Gastroesophageal sphincter (tissue), 4 donors: Measurements from ENCODE around the gene STARD8. TPM values are rescaled to one million over a fixed set of nuclear protein-coding genes. Genes with fewer than 3 reads are reported as not detected.

Experiments used
- ATAC-seq: fragments of 150-250 bp; one replicate; pipeline ENCODE4 v1.9.1; 2016; ENCODE audit warnings: mild to moderate bottlenecking, moderate library complexity
- H3K27ac ChIP-seq, 4 donors: fragments of 200-600 bp; sonication (generic) in 3 of 4; 1 replicate in 3 of 4; 2 replicates in 1 of 4; pipeline ENCODE4 v1.5.1; 2016 to 2019
- H3K27me3 ChIP-seq: fragments of 200-600 bp; sonication (generic); one replicate; pipeline ENCODE4 v1.5.1; 2019
- H3K36me3 ChIP-seq, 2 donors: fragments of 200-600 bp; sonication (generic); one replicate each; pipeline ENCODE4 v1.5.1; 2019; ENCODE audit warnings: control low read depth in 1 of 2
- H3K4me1 ChIP-seq, 3 donors: fragments of 200-600 bp; sonication (generic); 1 replicate in 2 of 3; 2 replicates in 1 of 3; pipeline ENCODE4 v1.5.1; 2016 to 2019; ENCODE audit warnings: control low read depth in 2 of 3
- H3K4me3 ChIP-seq, 2 donors: fragments of 200-600 bp; sonication (generic); one replicate each; pipeline ENCODE4 v1.5.1; 2019; ENCODE audit warnings: mild to moderate bottlenecking in 1 of 2, moderate library complexity in 1 of 2
- H3K9me3 ChIP-seq, 3 donors: fragments of 200-600 bp; sonication (generic); one replicate each; pipeline ENCODE4 v1.5.1; 2017 to 2019; ENCODE audit warnings: control low read depth in 2 of 3
- EP300 ChIP-seq: sonication (generic); formaldehyde crosslinking; IDR thresholded peaks from one replicate; pipeline ENCODE4 v1.6.1; 2017; ENCODE audit warnings: antibody characterized with exemption, mild to moderate bottlenecking
- POLR2A ChIP-seq, 2 donors: fragments of 450-650 bp; IDR thresholded peaks; one replicate each; pipeline ENCODE4 v1.6.1; 2017; ENCODE audit warnings: antibody characterized with exemption in 2 of 2, mild to moderate bottlenecking in 2 of 2, moderate library complexity in 1 of 2
- POLR2AphosphoS5 ChIP-seq: sonication (generic); formaldehyde crosslinking; IDR thresholded peaks from one replicate; pipeline ENCODE4 v1.6.1; 2017; ENCODE audit warnings: antibody characterized with exemption
- WGBS, 2 donors: methylation state at CpG; one replicate each; pipeline ENCODE4 v1.1.5; 2018; ENCODE audit warnings: low coverage in 1 of 2; 5-methylcytosine and 5-hydroxymethylcytosine counted together
- total RNA-seq, 4 donors: library from RNA; depleted of rRNA; stranded (reverse); fragments of >200 nt; gene quantifications; one replicate each; pipeline ENCODE4 v1.1.0, GENCODE V29; 2016
- TF ChIP-seq, protein P1 (sequence below), 4 experiments: fragments of 200-600 bp in 2 of 4; fragments of 450-650 bp in 2 of 4; sonication (generic) in 1 of 4; IDR thresholded peaks; one replicate each; pipeline ENCODE4 v1.5.1; 2017 to 2019; ENCODE audit warnings: antibody characterized with exemption in 4 of 4, mild to moderate bottlenecking in 2 of 4, moderate library complexity in 2 of 4

The STARD8 gene
- total RNA-seq, 4 donors from 2014 or later = 8.9 to 15.8 (median 10.8) TPM

DNA sequence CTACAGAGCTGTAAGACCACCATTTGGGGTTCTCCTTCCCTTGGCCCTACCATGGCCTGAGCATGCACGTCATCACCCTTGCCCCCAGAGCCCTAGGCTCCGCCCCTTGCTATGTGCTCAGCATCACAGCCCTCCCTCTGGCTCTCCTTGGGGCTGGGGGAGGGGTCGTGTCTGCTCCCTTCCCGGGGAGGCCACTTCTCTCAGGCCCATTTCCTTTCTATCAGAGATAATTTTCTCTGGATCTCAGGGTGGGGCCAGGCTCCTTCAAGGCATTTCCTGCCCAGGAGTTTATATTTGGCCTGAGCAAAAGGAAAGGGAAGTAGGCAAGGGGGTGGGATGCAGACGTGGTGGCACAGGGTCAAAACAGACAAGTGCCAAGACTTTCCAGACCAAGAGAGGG lies 55.9 kb downstream of the STARD8 start:
- Histone ChIP-seq H3K9me3 (no peaks in the 10 kb centered on the region), H3K27ac (no peak overlapping the region), H3K4me1 (no peaks in the 10 kb centered on the region), H3K36me3 (no peaks in the 10 kb centered on the region), H3K27me3 (no peaks in the 10 kb centered on the region), H3K4me3 (no peak overlapping the region)
- no peak for ATAC-seq
- WGBS, 2 donors = 21% methylated on average over 4 of the region's 5 CpGs; no CpG with 5 or more reads in 1 of the 2 donors
- TF ChIP-seq, protein P1, sequence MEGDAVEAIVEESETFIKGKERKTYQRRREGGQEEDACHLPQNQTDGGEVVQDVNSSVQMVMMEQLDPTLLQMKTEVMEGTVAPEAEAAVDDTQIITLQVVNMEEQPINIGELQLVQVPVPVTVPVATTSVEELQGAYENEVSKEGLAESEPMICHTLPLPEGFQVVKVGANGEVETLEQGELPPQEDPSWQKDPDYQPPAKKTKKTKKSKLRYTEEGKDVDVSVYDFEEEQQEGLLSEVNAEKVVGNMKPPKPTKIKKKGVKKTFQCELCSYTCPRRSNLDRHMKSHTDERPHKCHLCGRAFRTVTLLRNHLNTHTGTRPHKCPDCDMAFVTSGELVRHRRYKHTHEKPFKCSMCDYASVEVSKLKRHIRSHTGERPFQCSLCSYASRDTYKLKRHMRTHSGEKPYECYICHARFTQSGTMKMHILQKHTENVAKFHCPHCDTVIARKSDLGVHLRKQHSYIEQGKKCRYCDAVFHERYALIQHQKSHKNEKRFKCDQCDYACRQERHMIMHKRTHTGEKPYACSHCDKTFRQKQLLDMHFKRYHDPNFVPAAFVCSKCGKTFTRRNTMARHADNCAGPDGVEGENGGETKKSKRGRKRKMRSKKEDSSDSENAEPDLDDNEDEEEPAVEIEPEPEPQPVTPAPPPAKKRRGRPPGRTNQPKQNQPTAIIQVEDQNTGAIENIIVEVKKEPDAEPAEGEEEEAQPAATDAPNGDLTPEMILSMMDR (IDR thresholded peaks at IDR 0.05) = no peak
- no peak for TF ChIP-seq POLR2AphosphoS5
- TF ChIP-seq EP300 = no peak
- TF ChIP-seq POLR2A (IDR thresholded peaks at IDR 0.05) = no peak

DNA sequence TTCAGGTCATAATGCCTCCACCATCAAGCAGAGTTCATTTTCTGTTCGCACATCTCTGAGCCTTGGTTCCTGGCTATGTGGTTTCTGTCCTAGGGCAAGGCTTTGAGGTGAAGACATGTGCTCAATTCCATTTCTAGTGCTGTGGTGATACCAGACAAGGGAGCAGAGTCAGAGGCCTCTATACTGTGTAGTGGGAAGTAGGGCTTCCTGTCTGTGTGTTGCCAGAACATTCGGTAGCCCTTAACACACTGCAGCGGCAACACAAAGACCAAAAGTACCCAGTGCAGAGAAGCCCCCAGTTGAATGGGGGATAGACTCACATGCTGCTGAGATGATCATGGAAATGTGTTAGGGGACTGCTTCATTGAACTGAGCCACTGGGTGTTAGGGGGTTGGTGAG lies 56.4 kb downstream of the STARD8 start:
- TF ChIP-seq EP300 (no peak), POLR2A (IDR thresholded peaks at IDR 0.05) (no peak), POLR2AphosphoS5 (no peak)
- TF ChIP-seq, protein P1 (IDR thresholded peaks at IDR 0.05) = no peak
- ATAC-seq = no peak
- Histone ChIP-seq H3K27ac (no peak overlapping the region), H3K27me3 (no peaks in the 10 kb centered on the region), H3K36me3 (no peaks in the 10 kb centered on the region), H3K4me1 (no peaks in the 10 kb centered on the region), H3K9me3 (no peaks in the 10 kb centered on the region), H3K4me3 (no peak overlapping the region)
- no CpG with 5 or more reads among the region's 3 CpGs for WGBS, 2 donors

DNA sequence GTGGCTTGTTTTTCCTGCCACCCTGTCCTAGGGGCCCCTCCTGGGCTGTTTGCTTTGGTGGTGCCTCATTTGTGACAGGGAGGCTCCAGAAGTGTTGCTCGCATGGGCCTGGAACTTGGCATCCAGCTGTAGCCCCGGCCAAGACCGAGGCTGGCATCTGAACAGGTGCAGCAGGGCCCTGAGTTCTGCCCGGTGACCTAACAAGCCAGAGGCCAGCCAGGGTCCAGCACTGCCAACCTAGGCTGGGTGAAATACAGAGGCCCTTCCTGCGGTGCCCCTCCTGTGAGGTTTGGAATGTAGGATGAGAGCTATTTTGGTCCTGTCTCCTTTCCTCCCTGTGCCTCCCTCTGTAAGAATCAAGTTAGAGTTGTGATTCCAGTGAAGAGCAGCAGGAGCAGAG lies 58.5 kb downstream of the STARD8 start:
- no peak overlapping the region for H3K27ac ChIP-seq
- no peak overlapping the region for H3K4me3 ChIP-seq
- H3K4me1 ChIP-seq = no peaks in the 10 kb centered on the region
- ATAC-seq = no peak
- H3K27me3 ChIP-seq = no peaks in the 10 kb centered on the region
- H3K36me3 ChIP-seq = no peaks in the 10 kb centered on the region
- 100% methylated on average over 1 of the region's 5 CpGs; no CpG with 5 or more reads in 1 of the 2 donors for WGBS, 2 donors
- no peaks in the 10 kb centered on the region for H3K9me3 ChIP-seq
- TF ChIP-seq POLR2A (IDR thresholded peaks at IDR 0.05) (no peak), EP300 (no peak), POLR2AphosphoS5 (no peak)
- TF ChIP-seq, protein P1 (IDR thresholded peaks at IDR 0.05) = no peak

DNA sequence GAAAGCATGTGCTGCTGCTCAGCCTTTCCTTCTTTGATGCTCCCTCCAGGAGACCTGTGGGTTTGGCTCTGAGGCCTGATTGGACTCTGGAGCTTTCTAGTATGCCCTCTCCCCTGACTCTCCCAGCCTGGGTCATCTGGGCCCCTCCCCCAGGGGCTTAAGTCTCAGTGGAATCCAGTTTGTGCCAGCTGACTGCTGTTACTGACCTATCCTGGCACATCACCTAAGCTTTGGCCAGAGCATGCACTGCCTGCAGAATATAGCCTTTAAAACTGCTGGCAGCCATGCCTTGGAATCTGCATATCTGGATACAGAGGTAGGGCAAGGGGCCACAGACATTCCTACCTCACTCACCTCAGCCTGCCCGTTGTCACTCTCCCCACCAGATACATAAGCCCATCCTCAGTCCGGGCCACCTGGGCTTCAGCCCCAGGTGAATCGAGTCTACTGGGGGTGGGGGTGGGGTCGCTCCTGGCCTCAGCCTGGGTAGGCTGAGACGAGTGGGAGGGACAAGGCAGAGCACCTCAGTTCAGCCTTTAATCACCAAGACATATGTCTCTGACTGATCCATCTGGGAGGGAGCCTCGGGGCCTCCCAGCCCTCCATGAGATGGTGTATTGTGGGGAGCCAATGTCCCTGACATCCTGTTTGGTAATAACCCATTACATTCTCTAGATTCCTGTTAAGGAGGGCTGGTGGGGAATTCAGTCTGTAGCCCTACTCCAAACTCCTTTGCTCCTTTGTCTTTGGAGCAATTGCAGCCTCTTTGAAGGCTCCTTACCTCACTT lies 61.2 kb downstream of the STARD8 start:
- no peak for ATAC-seq
- no peak for TF ChIP-seq EP300
- TF ChIP-seq POLR2A (IDR thresholded peaks at IDR 0.05) = no peak
- no peak for TF ChIP-seq POLR2AphosphoS5
- TF ChIP-seq, protein P1 (IDR thresholded peaks at IDR 0.05) = no peak
- Histone ChIP-seq H3K27me3 (no peaks in the 10 kb centered on the region), H3K4me3 (no peak overlapping the region), H3K36me3 (no peaks in the 10 kb centered on the region), H3K9me3 (no peaks in the 10 kb centered on the region), H3K27ac (no peak overlapping the region), H3K4me1 (no peaks in the 10 kb centered on the region)
- WGBS, 2 donors = no CpG with 5 or more reads among the region's 6 CpGs
